Activated CD4-positive, alpha-beta T cell treated with anti-CD3 and anti-CD28 coated beads, Interleukin-2, amount 50 U/mL, for 16 hours (primary cell): ENCODE measurements around the gene ADAR.

Source experiments
- DNase-seq: peaks from one replicate; pipeline ENCODE4 v3.0.0-alpha.2; 2020

ADAR gene

GRCh38 chr1:154614901-154615300, 6.9 kb upstream of the ADAR start:
- no peak for DNase-seq

DNA sequence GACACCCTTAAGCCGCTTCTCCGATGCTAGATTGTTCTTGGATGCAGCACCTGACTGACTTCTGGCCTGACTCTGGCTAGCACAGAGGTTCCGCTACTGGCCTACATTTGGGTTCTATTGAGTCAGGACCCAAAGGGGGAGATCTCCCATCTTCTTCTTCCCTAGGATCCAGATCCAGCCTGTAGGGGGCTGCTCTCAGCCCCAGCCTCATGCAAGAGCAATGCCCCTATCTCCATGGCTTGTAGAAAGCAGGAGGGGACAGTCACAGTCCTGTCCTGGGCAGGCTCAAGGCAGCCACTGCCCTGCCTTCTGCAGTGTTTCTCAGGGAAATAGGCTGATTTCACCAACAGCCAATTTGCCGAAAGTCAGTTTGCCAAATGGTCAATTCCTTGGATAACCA, 6.3 kb upstream of the ADAR start:
- DNase-seq = no peak

DNA sequence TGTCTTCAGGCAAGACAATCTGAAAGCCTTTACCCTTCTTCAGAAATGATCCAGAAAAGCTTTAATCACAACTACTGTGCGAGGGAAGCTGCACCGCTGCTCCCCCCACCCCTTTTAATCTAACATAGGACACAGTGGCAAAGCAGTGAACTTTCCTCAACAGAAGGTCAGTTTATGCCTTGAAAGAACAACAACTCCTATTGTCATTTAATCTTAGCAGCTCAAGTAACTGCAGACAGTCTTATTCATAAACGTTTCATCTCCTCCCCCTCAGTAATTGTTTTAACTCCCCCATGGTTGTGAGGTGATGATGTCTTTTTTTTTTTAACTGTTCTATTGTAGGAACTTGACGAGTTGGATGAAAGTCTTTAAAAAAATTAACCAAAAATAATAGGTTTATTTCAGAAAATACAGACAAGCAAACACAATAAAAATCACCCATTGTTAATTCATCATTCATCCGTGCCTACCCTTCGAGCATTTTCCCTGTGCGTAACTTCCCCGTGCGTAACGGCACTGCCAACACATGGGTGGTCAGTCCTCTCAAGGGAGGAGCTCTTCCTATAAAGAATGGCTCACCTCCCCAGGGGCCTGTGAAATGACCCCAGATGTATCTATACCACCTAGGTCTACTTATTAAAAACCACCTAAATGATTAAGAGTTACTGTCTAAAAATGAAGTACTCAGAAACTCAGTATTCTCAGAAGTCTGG, 3.3 kb upstream of the ADAR start:
- DNase-seq = no peak

- peak; percentile 57 for DNase-seq
Observed at GRCh38 chr1:154609398-154610380, 1.7 kb upstream of the ADAR start.

DNA sequence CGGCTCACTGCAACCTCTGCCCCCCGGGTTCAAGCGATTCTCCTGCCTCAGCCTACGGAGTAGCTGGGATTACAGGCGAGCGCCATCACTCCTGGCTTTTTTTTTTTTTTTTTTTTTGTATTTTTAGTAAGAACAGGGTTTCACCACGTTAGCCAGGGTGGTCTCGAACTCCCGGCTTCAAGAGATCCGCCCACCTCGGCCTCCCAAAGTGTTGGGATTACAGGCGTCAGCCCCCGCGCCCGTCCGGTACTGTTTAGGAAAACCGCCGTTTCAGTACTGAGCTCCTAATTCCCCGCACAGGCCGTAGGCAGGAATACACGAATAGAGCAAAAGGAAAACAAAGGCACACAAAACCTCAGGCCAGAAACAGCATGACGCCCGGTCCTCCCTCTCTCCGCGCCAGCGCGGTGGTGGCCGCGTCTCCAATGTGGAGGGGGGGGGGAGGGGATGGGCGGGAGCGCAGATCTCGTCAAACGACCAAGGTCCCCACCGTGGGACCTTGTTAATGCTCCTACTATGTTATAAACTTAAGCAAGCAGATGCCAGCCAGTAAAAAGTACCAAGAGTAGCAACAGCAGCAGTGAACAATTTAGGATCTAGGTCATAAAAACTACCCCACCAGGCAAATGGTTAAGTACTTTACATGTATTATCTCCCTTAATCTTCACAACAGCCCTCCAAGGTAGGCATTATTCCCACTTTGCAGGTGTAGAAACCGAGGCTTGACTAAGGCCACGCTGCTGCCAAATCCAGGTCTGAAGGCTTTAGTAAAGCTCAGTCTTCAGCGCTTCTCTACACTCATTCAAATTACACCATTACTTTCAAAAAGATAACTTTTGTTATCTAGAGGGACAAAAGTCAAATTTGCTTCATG, 648 bp upstream of the ADAR start:
- DNase-seq = peak; percentile 21

GRCh38 chr1:154607106-154607608, 829 bp downstream of the ADAR start:
- peak; percentile 19 for DNase-seq

DNA sequence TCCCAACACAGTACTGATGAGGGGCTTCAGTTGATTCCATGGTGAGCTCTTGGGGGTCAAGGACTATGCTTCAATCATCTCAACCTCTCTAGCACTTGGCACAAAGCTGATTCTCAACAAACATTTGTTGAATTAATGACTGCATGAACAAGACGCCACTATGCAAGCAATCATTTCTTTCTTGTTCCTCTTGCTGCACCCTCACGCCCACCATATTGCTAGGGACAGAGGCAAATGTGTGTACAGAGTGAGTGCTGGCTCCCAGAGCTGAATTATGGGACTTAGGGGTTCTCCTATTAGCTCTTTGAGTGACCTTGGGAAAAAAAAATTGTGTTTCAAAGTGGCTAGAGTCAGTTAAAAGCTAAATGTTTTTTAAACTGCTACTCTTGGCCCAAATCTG, 2.5 kb downstream of the ADAR start:
- no peak for DNase-seq

DNA sequence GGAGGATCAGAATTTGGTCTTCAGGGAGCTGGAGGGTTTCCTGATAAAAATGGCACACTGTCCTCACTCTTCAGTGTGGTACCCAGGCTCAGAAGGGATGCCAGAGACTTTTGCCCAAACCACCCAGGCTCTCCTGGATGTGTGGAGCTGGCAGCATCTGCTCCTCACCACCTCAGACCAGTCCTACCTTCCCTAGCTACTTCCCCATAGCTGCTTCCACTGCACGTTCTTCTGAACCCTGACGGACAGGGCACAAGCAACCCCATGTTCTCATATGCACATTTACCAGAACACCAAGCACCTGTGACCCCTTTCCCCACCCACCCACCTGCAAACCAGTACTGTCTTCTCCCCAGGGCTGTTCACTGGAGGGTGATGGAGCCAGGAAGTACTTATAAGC, 4.7 kb downstream of the ADAR start:
- DNase-seq = no peak

GRCh38 chr1:154599658-154600057, 8.3 kb downstream of the ADAR start:
- no peak for DNase-seq

- DNase-seq = no peak
Observed at GRCh38 chr1:154598871-154599635, 8.9 kb downstream of the ADAR start.

- no peak for DNase-seq
Observed at GRCh38 chr1:154595621-154596020, 12.4 kb downstream of the ADAR start.

GRCh38 chr1:154594811-154595210, 13.2 kb downstream of the ADAR start:
- no peak for DNase-seq

DNA sequence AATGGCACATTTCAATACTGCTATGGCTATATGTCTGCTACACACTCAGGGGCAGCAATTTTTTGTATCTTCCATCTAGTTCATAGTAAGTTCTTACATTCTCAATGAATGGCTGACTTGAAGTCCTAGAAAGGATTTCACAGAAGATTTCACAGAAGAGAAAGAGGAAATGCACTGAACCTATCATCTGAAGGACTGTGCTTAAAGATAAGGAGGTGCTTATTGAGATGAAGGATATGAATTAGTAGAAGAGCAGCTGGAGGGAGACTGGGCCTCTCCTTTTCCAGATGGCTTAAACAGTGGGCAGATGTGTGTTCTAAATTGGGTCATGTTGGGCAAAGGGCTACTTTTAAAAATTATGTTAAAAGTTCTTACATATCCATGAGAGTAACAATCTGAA, 14.6 kb downstream of the ADAR start:
- DNase-seq = no peak

GRCh38 chr1:154591206-154591605, 16.8 kb downstream of the ADAR start:
- no peak for DNase-seq

DNA sequence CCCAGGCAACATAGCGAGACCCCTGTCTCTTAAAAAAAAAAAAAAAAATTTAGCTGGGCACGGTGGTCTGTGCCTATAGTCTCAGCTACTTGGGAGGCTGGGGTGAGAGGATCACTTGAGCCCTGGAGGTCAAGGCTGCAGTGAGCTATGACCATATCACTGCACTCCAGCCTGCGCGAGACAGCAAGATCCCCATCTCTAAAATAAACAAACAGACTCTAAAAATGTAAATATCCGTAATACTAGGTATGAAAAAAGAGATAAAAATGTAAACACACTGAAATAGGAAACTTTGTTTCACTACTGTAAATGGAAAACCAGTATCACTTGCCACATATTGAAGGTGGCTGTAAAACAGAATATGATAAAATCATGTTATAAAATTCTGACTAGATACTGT, 17.2 kb downstream of the ADAR start:
- DNase-seq = no peak

- no peak for DNase-seq
Observed at GRCh38 chr1:154589780-154590179, 18.2 kb downstream of the ADAR start.

DNA sequence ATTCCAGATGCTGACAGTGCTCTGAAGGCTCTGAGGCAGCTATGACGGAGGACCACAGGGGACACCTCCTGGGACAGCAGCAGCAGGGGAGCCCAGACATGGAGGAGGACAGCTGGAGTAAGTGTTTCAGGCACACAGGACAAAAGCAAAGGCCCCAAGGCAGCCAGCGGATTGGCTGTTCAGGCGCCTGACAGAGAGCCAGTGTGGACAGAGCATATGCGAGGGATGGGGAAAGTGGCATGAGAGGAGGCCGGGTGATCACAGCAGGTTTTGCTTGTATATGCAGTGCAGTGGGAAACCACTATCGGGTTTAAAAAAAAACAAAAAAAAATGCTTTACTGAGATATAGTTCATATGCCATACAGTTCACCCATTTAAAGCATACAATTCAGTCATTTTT, 21.3 kb downstream of the ADAR start:
- no peak for DNase-seq

- no peak for DNase-seq
Observed at GRCh38 chr1:154586231-154586630, 21.8 kb downstream of the ADAR start.

DNA sequence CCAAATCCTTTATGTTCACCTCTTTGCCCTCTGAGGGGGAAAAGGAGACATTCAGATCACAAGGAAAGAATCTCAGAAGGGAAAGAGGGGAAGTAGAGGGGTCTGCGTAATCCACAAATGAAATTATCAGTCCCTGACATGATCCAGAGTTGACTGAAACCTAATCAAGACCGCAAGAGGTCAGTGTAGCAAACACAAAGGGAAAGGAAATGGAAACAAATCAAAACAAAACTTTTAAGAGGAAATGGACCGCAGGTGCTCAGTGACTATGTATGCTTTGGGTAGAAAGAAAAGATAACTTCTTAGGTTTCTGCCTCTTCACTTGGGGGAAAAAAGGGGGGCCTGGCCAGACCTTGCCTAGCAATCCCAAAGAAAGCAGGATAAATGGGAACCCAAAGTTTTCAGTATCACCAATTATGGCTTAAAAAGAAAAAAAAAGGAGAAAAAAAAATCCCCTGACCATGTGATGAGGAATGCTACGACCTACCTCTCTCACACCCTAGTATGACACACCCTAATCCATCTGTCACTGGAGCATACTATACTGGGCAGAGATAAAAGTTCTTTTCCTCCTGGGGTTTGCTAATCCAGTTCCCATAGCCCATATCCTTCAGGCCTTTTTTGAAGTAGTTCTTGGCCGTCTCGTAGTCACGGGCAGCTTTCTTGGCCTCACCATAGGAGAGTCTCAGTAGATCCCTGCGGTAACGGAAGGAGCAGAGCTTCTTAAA, 23.6 kb downstream of the ADAR start:
- DNase-seq = no peak

DNA sequence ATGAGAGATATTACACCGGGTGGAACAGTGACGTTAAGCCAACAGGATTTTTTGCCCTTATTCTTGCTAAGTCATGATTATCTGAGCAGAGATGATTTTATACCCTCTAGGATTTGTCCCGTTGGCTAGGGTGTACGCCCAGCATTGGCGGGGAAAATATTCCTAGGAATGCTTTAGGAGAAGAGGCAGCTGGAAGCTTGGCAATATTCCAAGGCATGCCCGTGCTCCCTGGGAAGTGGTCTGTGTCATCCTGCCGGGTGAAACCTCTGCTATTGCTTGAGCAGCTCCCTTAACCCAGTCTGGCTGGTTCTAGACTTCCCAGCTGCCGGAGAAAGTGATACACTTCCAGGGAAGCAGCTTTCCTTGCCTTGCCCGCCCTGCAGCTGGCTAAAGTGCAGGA, 24.2 kb downstream of the ADAR start:
- DNase-seq = no peak

DNA sequence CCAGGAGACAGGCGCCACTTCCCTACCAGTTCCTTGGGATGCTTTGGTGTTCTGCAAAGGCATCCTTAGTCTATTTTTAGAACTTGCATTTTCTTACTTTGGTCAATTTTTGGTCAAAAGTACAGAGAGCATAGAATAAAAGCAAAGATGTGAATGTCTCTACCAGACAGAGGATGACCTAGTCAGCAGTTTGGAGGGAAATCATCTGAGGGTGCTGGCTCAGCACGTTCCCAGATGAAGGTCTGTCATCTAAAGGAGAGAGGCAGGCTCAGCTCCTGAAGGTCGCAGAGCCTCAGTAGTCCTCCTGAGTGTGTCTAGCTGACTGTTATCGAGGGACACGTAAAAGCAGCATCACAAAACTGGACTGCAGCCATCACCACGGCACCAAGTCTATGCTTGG, 25.1 kb downstream of the ADAR start:
- no peak for DNase-seq
